A673 (cell line): ENCODE results near the gene TCFL5. TPM values are rescaled to one million over a fixed set of nuclear protein-coding genes. Genes with fewer than 3 reads are reported as not detected.

Experiments used
- Bru-seq: library from RNA; stranded (reverse); fragments of 400-500 nt; gene quantifications from one replicate; lab custom pipeline; 2021; lab: Mats Ljungman, UMichigan
- BruChase-seq, 2 experiments: library from RNA; stranded (reverse); fragments of 400-500 nt; gene quantifications; one replicate each; lab custom pipeline; 2021; lab: Mats Ljungman, UMichigan
- BruUV-seq: library from RNA; stranded (reverse); fragments of 400-500 nt; replicated peaks from 2 replicates; lab custom pipeline; 2021; lab: Mats Ljungman, UMichigan
- CTCF ChIA-PET: fragments of 300-600 bp; sonication (Branson Sonifier 250); formaldehyde crosslinking; loops from one replicate; lab custom pipeline; 2022; ENCODE audit warnings: antibody characterized with exemption; lab: Charles Lee
- POLR2A ChIA-PET: fragments of 300-600 bp; sonication (Branson Sonifier 250); formaldehyde crosslinking; loops from one replicate; lab custom pipeline; 2022; ENCODE audit warnings: antibody characterized with exemption; ENCODE audit not compliant: low non-redundant PET; lab: Charles Lee
- DNase-seq: peaks from one replicate; pipeline ENCODE4 v3.0.0-alpha.2; 2015; ENCODE audit warnings: low spot score
- H3K27ac ChIP-seq: fragments of 200-600 bp; sonication (generic); 2 replicates; pipeline ENCODE4 v1.5.1; 2016; ENCODE audit warnings: mixed run types, low read depth, mild to moderate bottlenecking, mixed read lengths, antibody characterized with exemption, low read length; ENCODE audit not compliant: poor library complexity, severe bottlenecking
- H3K27me3 ChIP-seq: fragments of 200-600 bp; sonication (generic); replicated peaks from 2 replicates; pipeline ENCODE4 v1.6.1; 2017; ENCODE audit warnings: mixed run types, low read depth, mild to moderate bottlenecking, mixed read lengths, antibody characterized with exemption, low read length; ENCODE audit not compliant: insufficient read depth, poor library complexity
- H3K36me3 ChIP-seq: fragments of 200-600 bp; sonication (generic); 2 replicates; pipeline ENCODE4 v1.6.1; 2016; ENCODE audit warnings: mixed run types, mild to moderate bottlenecking, mixed read lengths, antibody characterized with exemption, low read length; ENCODE audit not compliant: insufficient read depth, poor library complexity, severe bottlenecking
- H3K4me1 ChIP-seq: fragments of 200-600 bp; sonication (generic); 2 replicates; pipeline ENCODE4 v1.6.1; 2017; ENCODE audit warnings: mixed run types, mild to moderate bottlenecking, mixed read lengths, antibody characterized with exemption, low read length; ENCODE audit not compliant: insufficient read depth, poor library complexity, severe bottlenecking
- H3K4me3 ChIP-seq: fragments of 200-600 bp; sonication (generic); 2 replicates; pipeline ENCODE4 v1.5.1; 2016; ENCODE audit warnings: low read depth, mixed run types, mild to moderate bottlenecking, mixed read lengths, low read length; ENCODE audit not compliant: poor library complexity, severe bottlenecking
- H3K9me3 ChIP-seq: fragments of 200-600 bp; sonication (generic); 2 replicates; pipeline ENCODE4 v1.6.1; 2016; ENCODE audit warnings: mixed run types, low read depth, mild to moderate bottlenecking, mixed read lengths, antibody characterized with exemption, low read length; ENCODE audit not compliant: poor library complexity, severe bottlenecking
- EZH2 ChIP-seq: fragments of 200-600 bp; sonication (generic); IDR thresholded peaks from 2 replicates; pipeline ENCODE4 v1.6.1; 2017; ENCODE audit warnings: borderline replicate concordance, low read depth, mild to moderate bottlenecking, mixed read lengths, antibody characterized with exemption, low read length; ENCODE audit not compliant: poor library complexity, severe bottlenecking
- intact Hi-C: fragments of 100-400 bp; cut with micrococcal nuclease; formaldehyde crosslinking; loops from one replicate; pipeline ENCODE4 v1.10.0; 2022; ENCODE audit not compliant: unreplicated experiment
- long read RNA-seq: library from polyadenylated mRNA; stranded (forward); transcript quantifications from one replicate; pipeline ENCODE4 v2.0.0, GENCODE V29; 2022
- total RNA-seq: library from RNA; stranded (reverse); gene quantifications from 2 replicates; pipeline ENCODE4 v1.2.3, GENCODE V29; 2021
- TF ChIP-seq, protein P1 (sequence below): fragments of 300-800, 200-600 bp; sonication (generic); conservative IDR thresholded peaks from 2 replicates; pipeline ENCODE4 v1.5.1; 2017; ENCODE audit warnings: low read depth, mild to moderate bottlenecking, antibody characterized with exemption, low read length, moderate library complexity, mixed read lengths

Gene TCFL5
- total RNA-seq (13.9 and 16.1 TPM in 2 replicates), Bru-seq, nascent RNA (percentile 72 among the genes with signal in this experiment), BruChase-seq, experiment 1, labeled RNA remaining after a 2-hour chase (percentile 88 among the genes with signal in this experiment), BruChase-seq, experiment 2, labeled RNA remaining after a 6-hour chase (percentile 88 among the genes with signal in this experiment)
- long read RNA-seq, partial matches to known transcripts: 3 of 23 reads
- long read RNA-seq, other reads (novel, unspliced or antisense): 16 of 23 reads

- peak; percentile 84 for DNase-seq
- no peaks in the 10 kb centered on the region for H3K27me3 ChIP-seq
- peaks cover 12% of the 10 kb centered on the region for H3K36me3 ChIP-seq
- intact Hi-C loops: no loop called here
- CTCF ChIA-PET: interaction anchor here (0.6 kb wide), 1 partner anchor 57 kb away, joined by 4 read pairs; no protein-coding TSS in a partner anchor
- peaks cover 10% of the 10 kb centered on the region for H3K4me1 ChIP-seq
- H3K27ac ChIP-seq: peak within 1 kb of the TSS; percentile 59
- no peak for TF ChIP-seq EZH2
- TF ChIP-seq, protein P1, sequence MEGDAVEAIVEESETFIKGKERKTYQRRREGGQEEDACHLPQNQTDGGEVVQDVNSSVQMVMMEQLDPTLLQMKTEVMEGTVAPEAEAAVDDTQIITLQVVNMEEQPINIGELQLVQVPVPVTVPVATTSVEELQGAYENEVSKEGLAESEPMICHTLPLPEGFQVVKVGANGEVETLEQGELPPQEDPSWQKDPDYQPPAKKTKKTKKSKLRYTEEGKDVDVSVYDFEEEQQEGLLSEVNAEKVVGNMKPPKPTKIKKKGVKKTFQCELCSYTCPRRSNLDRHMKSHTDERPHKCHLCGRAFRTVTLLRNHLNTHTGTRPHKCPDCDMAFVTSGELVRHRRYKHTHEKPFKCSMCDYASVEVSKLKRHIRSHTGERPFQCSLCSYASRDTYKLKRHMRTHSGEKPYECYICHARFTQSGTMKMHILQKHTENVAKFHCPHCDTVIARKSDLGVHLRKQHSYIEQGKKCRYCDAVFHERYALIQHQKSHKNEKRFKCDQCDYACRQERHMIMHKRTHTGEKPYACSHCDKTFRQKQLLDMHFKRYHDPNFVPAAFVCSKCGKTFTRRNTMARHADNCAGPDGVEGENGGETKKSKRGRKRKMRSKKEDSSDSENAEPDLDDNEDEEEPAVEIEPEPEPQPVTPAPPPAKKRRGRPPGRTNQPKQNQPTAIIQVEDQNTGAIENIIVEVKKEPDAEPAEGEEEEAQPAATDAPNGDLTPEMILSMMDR: no peak
- BruUV-seq: no TSS peak
- peak within 1 kb of the TSS; percentile 70 for H3K4me3 ChIP-seq
- POLR2A ChIA-PET: no interaction called here
- no peaks in the 10 kb centered on the region for H3K9me3 ChIP-seq
Measured at GRCh38 chr20:62861726-62862336, at the start of gene TCFL5. Gene TCFL5, minus strand, starts transcription at chr20:62861822. Its CDS starts 152 bp downstream, at chr20:62861670.

GRCh38 chr20:62910777-62911497 lies 49.3 kb upstream of the TCFL5 start:
- Histone ChIP-seq H3K36me3 (peaks cover 76% of the 10 kb centered on the region), H3K4me1 (peaks cover 12% of the 10 kb centered on the region), H3K4me3 (no peak overlapping the region), H3K27ac (no peak overlapping the region), H3K27me3 (no peaks in the 10 kb centered on the region), H3K9me3 (no peaks in the 10 kb centered on the region)
- no TSS peak for BruUV-seq
- ChIA-PET CTCF (no interaction called here), POLR2A (no interaction called here)
- TF ChIP-seq, protein P1: no peak
- no peak for TF ChIP-seq EZH2
- intact Hi-C loops: no loop called here
- no peak for DNase-seq

- CTCF ChIA-PET: no interaction called here
- peaks cover 5% of the 10 kb centered on the region for H3K4me1 ChIP-seq
- H3K36me3 ChIP-seq: peaks cover 82% of the 10 kb centered on the region
- intact Hi-C loops: no loop called here
- H3K4me3 ChIP-seq: no peak overlapping the region
- no TSS peak for BruUV-seq
- H3K27me3 ChIP-seq: no peaks in the 10 kb centered on the region
- no peaks in the 10 kb centered on the region for H3K9me3 ChIP-seq
- no peak for DNase-seq
- TF ChIP-seq, protein P1: no peak
- TF ChIP-seq EZH2: no peak
- POLR2A ChIA-PET: no interaction called here
- H3K27ac ChIP-seq: no peak overlapping the region
Measured at GRCh38 chr20:62910217-62910766, 48.7 kb upstream of the TCFL5 start.
